NT2/D1 (cell line): ENCODE data around the gene TSPAN9.

ENCODE experiments used
- SUZ12 ChIP-seq: IDR thresholded peaks from 2 replicates; pipeline ENCODE4 v1.6.1; 2011; ENCODE audit not compliant: insufficient read length, insufficient read depth; ENCODE audit errors: extremely low read depth
- YY1 ChIP-seq: IDR thresholded peaks from 2 replicates; pipeline ENCODE4 v1.6.1; 2011; ENCODE audit not compliant: insufficient read length, insufficient read depth
- ZNF274 ChIP-seq: IDR thresholded peaks from 2 replicates; pipeline ENCODE4 v1.6.1; 2011; ENCODE audit warnings: mild to moderate bottlenecking, low read depth, low read length

DNA sequence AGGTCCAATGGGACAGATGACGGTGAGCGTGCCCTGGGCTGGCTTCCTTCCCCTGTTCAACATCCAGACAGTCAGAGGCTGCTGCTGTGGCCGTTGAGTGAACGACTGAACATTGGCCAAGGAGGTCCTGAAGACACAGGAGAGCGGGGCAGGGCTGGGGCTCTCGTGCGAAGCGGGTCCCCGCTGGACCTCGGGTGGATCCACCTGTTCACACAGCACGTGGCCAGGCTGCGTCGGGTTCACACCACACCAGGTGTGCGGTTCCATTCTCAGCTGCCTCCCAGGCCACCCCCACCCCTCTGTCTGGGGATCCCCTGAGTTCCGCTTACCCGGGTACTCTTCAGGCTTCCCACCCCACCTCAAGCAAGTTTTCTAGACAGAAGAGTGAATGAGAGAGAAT, 214.8 kb downstream of the TSPAN9 start:
- TF ChIP-seq ZNF274, result no peak
- no peak for TF ChIP-seq SUZ12
- no peak for TF ChIP-seq YY1
